Thymus (tissue), 11 donors: Measurements from ENCODE around the gene CYP26C1. TPM values are rescaled to one million over a fixed set of nuclear protein-coding genes. Genes with fewer than 3 reads are reported as not detected.

ENCODE experiments used
- DNase-seq, 9 donors: peaks; one replicate each; pipeline ENCODE4 v3.0.0-alpha.2; 2013; ENCODE audit warnings: low spot score in 9 of 9, low read depth in 6 of 9, missing footprints in 1 of 9
- H3K27ac ChIP-seq, 2 donors: one replicate each; pipeline ENCODE4 v1.5.1; 2013; ENCODE audit warnings: control low read depth in 1 of 2, low read depth in 1 of 2, low read length in 1 of 2, mild to moderate bottlenecking in 1 of 2, moderate library complexity in 1 of 2
- H3K27me3 ChIP-seq, 2 donors: one replicate each; pipeline ENCODE4 v1.5.1; 2013; ENCODE audit warnings: low read length in 1 of 2; ENCODE audit not compliant: control insufficient read depth in 2 of 2, insufficient read depth in 1 of 2
- H3K36me3 ChIP-seq, 2 donors: one replicate each; pipeline ENCODE4 v1.5.1; 2013; ENCODE audit warnings: low read length in 1 of 2, mild to moderate bottlenecking in 1 of 2, moderate library complexity in 1 of 2; ENCODE audit not compliant: control insufficient read depth in 2 of 2, insufficient read depth in 2 of 2
- H3K4me1 ChIP-seq, 2 donors: one replicate each; pipeline ENCODE4 v1.5.1; 2013; ENCODE audit warnings: low read length in 2 of 2; ENCODE audit not compliant: control insufficient read depth in 2 of 2, insufficient read depth in 2 of 2
- H3K4me3 ChIP-seq, 2 donors: one replicate each; pipeline ENCODE4 v1.5.1; 2013; ENCODE audit warnings: low read length in 2 of 2, control low read depth in 1 of 2, mild to moderate bottlenecking in 1 of 2
- H3K9me3 ChIP-seq, 2 donors: one replicate each; pipeline ENCODE4 v1.5.1; 2013; ENCODE audit warnings: low read length in 1 of 2, mild to moderate bottlenecking in 1 of 2; ENCODE audit not compliant: control insufficient read depth in 2 of 2, insufficient read depth in 1 of 2
- WGBS: extraction: QIAGEN DNeasy Blood & Tissue Kit; methylation state at CpG from one replicate; pipeline ENCODE4 v1.1.7; 2013; 5-methylcytosine and 5-hydroxymethylcytosine counted together
- polyA plus RNA-seq: library from polyadenylated mRNA; stranded (reverse); fragments of 200-250 nt; gene quantifications from one replicate; pipeline ENCODE4 v1.2.3, GENCODE V29; 2013
- total RNA-seq: library from RNA; stranded (reverse); fragments of 120-200 nt; gene quantifications from one replicate; pipeline ENCODE4 v1.2.4, GENCODE V29; 2013
- donor health status: healthy.

Gene CYP26C1
- total and polyA plus RNA-seq, 2 donors = 0.11 to 0.28 TPM

- no peaks in the 10 kb centered on the region for H3K9me3 ChIP-seq
- no peaks in the 10 kb centered on the region for H3K27me3 ChIP-seq
- H3K36me3 ChIP-seq = no peaks in the 10 kb centered on the region
- DNase-seq = no peak
- H3K4me3 ChIP-seq = no peak overlapping the region
- no peaks in the 10 kb centered on the region for H3K4me1 ChIP-seq
- WGBS = 94% methylated on average over 1 of the region's 1 CpG
- H3K27ac ChIP-seq = no peak overlapping the region
Measured at GRCh38 chr10:93034426-93034825, 26.2 kb upstream of the CYP26C1 start.

GRCh38 chr10:93039110-93039509 is 21.5 kb upstream of the CYP26C1 start:
- WGBS = 98% methylated on average over 1 of the region's 1 CpG
- no peak for DNase-seq
- Histone ChIP-seq H3K4me3 (no peak overlapping the region), H3K27me3 (no peaks in the 10 kb centered on the region), H3K36me3 (no peaks in the 10 kb centered on the region), H3K27ac (no peak overlapping the region), H3K9me3 (no peaks in the 10 kb centered on the region), H3K4me1 (no peaks in the 10 kb centered on the region)

GRCh38 chr10:93039721-93040120 is 20.9 kb upstream of the CYP26C1 start:
- no peak overlapping the region for H3K4me3 ChIP-seq
- no peaks in the 10 kb centered on the region for H3K27me3 ChIP-seq
- H3K27ac ChIP-seq = no peak overlapping the region
- DNase-seq = peak in 2 of 9 donors; percentile 15 to 33
- H3K9me3 ChIP-seq = no peaks in the 10 kb centered on the region
- no peaks in the 10 kb centered on the region for H3K4me1 ChIP-seq
- 11% methylated on average over 3 of the region's 3 CpGs for WGBS
- no peaks in the 10 kb centered on the region for H3K36me3 ChIP-seq

- no peak for DNase-seq
- 97% methylated on average over 3 of the region's 3 CpGs for WGBS
- H3K27ac ChIP-seq = no peak overlapping the region
- H3K27me3 ChIP-seq = peaks cover 0 to under 1% of the 10 kb centered on the region in 2 donors
- no peaks in the 10 kb centered on the region for H3K36me3 ChIP-seq
- no peaks in the 10 kb centered on the region for H3K9me3 ChIP-seq
- no peak overlapping the region for H3K4me3 ChIP-seq
- no peaks in the 10 kb centered on the region for H3K4me1 ChIP-seq
Measured at GRCh38 chr10:93054486-93054885, 6.1 kb upstream of the CYP26C1 start.

GRCh38 chr10:93058139-93058538 is 2.5 kb upstream of the CYP26C1 start:
- WGBS = 98% methylated on average over 3 of the region's 3 CpGs
- DNase-seq = no peak
- H3K27me3 ChIP-seq = peaks cover 36 to 37% of the 10 kb centered on the region in 2 donors

GRCh38 chr10:93060887-93061593 is 442 bp downstream of the CYP26C1 start:
- peaks cover 9 to 14% of the 10 kb centered on the region in 2 donors for H3K4me1 ChIP-seq
- H3K4me3 ChIP-seq = no peak overlapping the region
- H3K27me3 ChIP-seq = peaks cover 64 to 66% of the 10 kb centered on the region in 2 donors
- H3K9me3 ChIP-seq = peaks cover 0 to 1% of the 10 kb centered on the region in 2 donors
- DNase-seq = no peak
- WGBS = 36% methylated on average over 45 of the region's 45 CpGs
- H3K36me3 ChIP-seq = no peaks in the 10 kb centered on the region
- no peak overlapping the region for H3K27ac ChIP-seq

More at GRCh38 chr10:93058139-93058538, 2.5 kb upstream of the CYP26C1 start:
- Histone ChIP-seq H3K4me1 (peaks cover 9 to 14% of the 10 kb centered on the region in 2 donors), H3K36me3 (no peaks in the 10 kb centered on the region), H3K9me3 (peaks cover 0 to 1% of the 10 kb centered on the region in 2 donors), H3K4me3 (no peak overlapping the region), H3K27ac (no peak overlapping the region)

- 8% methylated on average over 57 of the region's 57 CpGs for WGBS
- peaks cover 9 to 14% of the 10 kb centered on the region in 2 donors for H3K4me1 ChIP-seq
- no peak overlapping the region for H3K27ac ChIP-seq
- peaks cover 0 to 1% of the 10 kb centered on the region in 2 donors for H3K9me3 ChIP-seq
- DNase-seq = no peak
- no peaks in the 10 kb centered on the region for H3K36me3 ChIP-seq
- peaks cover 72 to 74% of the 10 kb centered on the region in 2 donors for H3K27me3 ChIP-seq
- H3K4me3 ChIP-seq = no peak overlapping the region
Measured at GRCh38 chr10:93061594-93062513, 1.3 kb downstream of the CYP26C1 start.

- peak in 5 of 9 donors; percentile 9 to 59 (median 39) for DNase-seq
Measured at GRCh38 chr10:93062514-93063143, 2.0 kb downstream of the CYP26C1 start.

More at GRCh38 chr10:93062514-93063143, 2.0 kb downstream of the CYP26C1 start:
- H3K27ac ChIP-seq = no peak overlapping the region
- WGBS = 2% methylated on average over 68 of the region's 68 CpGs
- H3K9me3 ChIP-seq = peaks cover 0 to 1% of the 10 kb centered on the region in 2 donors
- H3K4me3 ChIP-seq = no peak overlapping the region
- peaks cover 9 to 14% of the 10 kb centered on the region in 2 donors for H3K4me1 ChIP-seq
- H3K27me3 ChIP-seq = peaks cover 80 to 82% of the 10 kb centered on the region in 2 donors
- H3K36me3 ChIP-seq = no peaks in the 10 kb centered on the region
